SK-N-SH treated with all-trans-retinoic acid at 6 μM for 48 hours (cell line): ENCODE measurements around the gene BTG2.
A peak's percentile ranks its signal among the peaks of the same experiment; 100 is the strongest.

Source experiments
- ATAC-seq: fragments of 200-7000 bp; cut with Tn5 transposase; 3 replicates; pipeline ENCODE4 v1.9.1; 2020; ENCODE audit warnings: mild to moderate bottlenecking, moderate library complexity
- BACH2 ChIP-seq: fragments of 250-450 bp; sonication (Bioruptor Pico); IDR thresholded peaks from 2 replicates; pipeline ENCODE4 v1.9.0; 2021; ENCODE audit warnings: mild to moderate bottlenecking, borderline replicate concordance
- CREB5 ChIP-seq: fragments of 250-450 bp; sonication (Bioruptor Pico); IDR thresholded peaks from 2 replicates; pipeline ENCODE4 v1.5.1; 2020; ENCODE audit warnings: low read depth, mild to moderate bottlenecking, moderate library complexity
- CSDC2 ChIP-seq: fragments of 250-450 bp; sonication (Bioruptor Pico); IDR thresholded peaks from 2 replicates; pipeline ENCODE4 v1.5.0; 2020; ENCODE audit warnings: mild to moderate bottlenecking, moderate library complexity
- CSRNP3 ChIP-seq: fragments of 250-450 bp; sonication (Bioruptor Pico); IDR thresholded peaks from 2 replicates; pipeline ENCODE4 v1.5.1; 2021; ENCODE audit warnings: mild to moderate bottlenecking, moderate library complexity
- PATZ1 ChIP-seq: fragments of 250-450 bp; sonication (Bioruptor Pico); IDR thresholded peaks from 2 replicates; pipeline ENCODE4 v1.8.0; 2020; ENCODE audit warnings: mild to moderate bottlenecking, moderate library complexity, borderline replicate concordance
- POU6F1 ChIP-seq: fragments of 250-450 bp; sonication (Bioruptor Pico); IDR thresholded peaks from 2 replicates; pipeline ENCODE4 v1.8.0; 2021; ENCODE audit warnings: low read depth, mild to moderate bottlenecking, moderate library complexity, borderline replicate concordance
- RARB ChIP-seq: fragments of 250-450 bp; sonication (Bioruptor Pico); IDR thresholded peaks from 2 replicates; pipeline ENCODE4 v1.8.0; 2021; ENCODE audit warnings: mild to moderate bottlenecking, moderate library complexity
- SNAI2 ChIP-seq: fragments of 250-450 bp; sonication (Bioruptor Pico); IDR thresholded peaks from 2 replicates; pipeline ENCODE4 v1.5.0; 2020; ENCODE audit warnings: mild to moderate bottlenecking, moderate library complexity
- TSHZ2 ChIP-seq: fragments of 250-450 bp; sonication (Bioruptor Pico); IDR thresholded peaks from 2 replicates; pipeline ENCODE4 v1.5.0; 2020; ENCODE audit warnings: mild to moderate bottlenecking, moderate library complexity
- ZFP3 ChIP-seq: fragments of 250-450 bp; sonication (Bioruptor Pico); IDR thresholded peaks from 2 replicates; pipeline ENCODE4 v1.5.0; 2020; ENCODE audit warnings: mild to moderate bottlenecking, moderate library complexity
- ZNF70 ChIP-seq: fragments of 450-650 bp; formaldehyde crosslinking; IDR thresholded peaks from 2 replicates; pipeline ENCODE4 v1.5.0; 2020; ENCODE audit warnings: mild to moderate bottlenecking, moderate library complexity
- ZNF8 ChIP-seq: fragments of 450-650 bp; formaldehyde crosslinking; IDR thresholded peaks from 2 replicates; pipeline ENCODE4 v1.5.0; 2020; ENCODE audit warnings: mild to moderate bottlenecking, moderate library complexity

Gene BTG2

GRCh38 chr1:203290261-203291089 lies 14.8 kb upstream of the BTG2 start:
- 0 out of 2 replicates have a peak, but pooled peaks have one; percentile 22 for TF ChIP-seq BACH2 (CRISPR knock-in tag)
- no peak for TF ChIP-seq CSRNP3 (CRISPR knock-in tag)
- peak; percentile 62; the same call in 1 of the 2 replicates for TF ChIP-seq PATZ1 (CRISPR knock-in tag)
- TF ChIP-seq, all 23 proteins: peak for 2
- peak; percentile 82 for ATAC-seq

- TF ChIP-seq POU6F1 (CRISPR knock-in tag) (no peak), ZNF70 (no peak), RARB (CRISPR knock-in tag) (no peak)
- TF ChIP-seq, all 23 proteins: peak for 0
- ATAC-seq: no peak
Observed at GRCh38 chr1:203291201-203292096, 13.9 kb upstream of the BTG2 start.

- ATAC-seq: no peak
- no peak for TF ChIP-seq PATZ1 (CRISPR knock-in tag)
- TF ChIP-seq CREB5 (CRISPR knock-in tag): no peak
- TF ChIP-seq RARB (CRISPR knock-in tag): no peak
- TF ChIP-seq ZFP3 (CRISPR knock-in tag): no peak
Observed at GRCh38 chr1:203295796-203296195, 9.5 kb upstream of the BTG2 start.

- no peak for ATAC-seq
Observed at GRCh38 chr1:203296460-203297073, 8.8 kb upstream of the BTG2 start.

More at GRCh38 chr1:203296460-203297073, 8.8 kb upstream of the BTG2 start:
- no peak for TF ChIP-seq SNAI2 (CRISPR knock-in tag)
- TF ChIP-seq ZNF8: no peak
- TF ChIP-seq TSHZ2: no peak
- no peak for TF ChIP-seq CSDC2 (CRISPR knock-in tag)
- no peak for TF ChIP-seq CREB5 (CRISPR knock-in tag)
